Cardiac muscle cell (in vitro differentiated cells and primary cell): Measurements from ENCODE around the gene POLR2C. TPM values are rescaled to one million over a fixed set of nuclear protein-coding genes. Genes with fewer than 3 reads are reported as not detected.

Experiments used
- DNase-seq, 2 donors: peaks; one replicate each; pipeline versions ENCODE4 v3.0.0 to v3.0.0-alpha.2; 2010 to 2017; ENCODE audit warnings: low read depth in 1 of 2, low spot score in 1 of 2
- H3K27ac ChIP-seq: fragments of 200-600 bp; sonication (generic); 2 replicates; pipeline ENCODE4 v1.5.1; 2016
- H3K27me3 ChIP-seq: fragments of 200-600 bp; sonication (generic); 2 replicates; pipeline ENCODE4 v1.6.0; 2016; ENCODE audit warnings: control low read depth
- H3K36me3 ChIP-seq: fragments of 200-600 bp; sonication (generic); 2 replicates; pipeline ENCODE4 v1.5.1; 2016; ENCODE audit warnings: control low read depth
- H3K4me1 ChIP-seq: fragments of 200-600 bp; sonication (generic); 2 replicates; pipeline ENCODE4 v1.8.1; 2017; ENCODE audit warnings: low read depth, mild to moderate bottlenecking, mixed run types
- H3K4me3 ChIP-seq: fragments of 200-600 bp; sonication (generic); 2 replicates; pipeline ENCODE4 v1.5.1; 2016; ENCODE audit warnings: mild to moderate bottlenecking
- H3K9me3 ChIP-seq: fragments of 200-600 bp; sonication (generic); 2 replicates; pipeline ENCODE4 v1.5.1; 2017; ENCODE audit warnings: low read depth, mild to moderate bottlenecking, control low read depth
- polyA plus RNA-seq: library from polyadenylated mRNA; unstranded; fragments of >200 nt; fragmentation: Nextera tagmentation; extraction: Ambion mirVana; gene quantifications from 2 replicates; pipeline ENCODE4 v1.2.1, GENCODE V29; 2016
- total RNA-seq: library from RNA; depleted of rRNA; stranded (reverse); fragments of >200 nt; gene quantifications from 2 replicates; pipeline ENCODE4 v1.2.3, GENCODE V29; 2016
- TF ChIP-seq, protein P1 (sequence below): IDR thresholded peaks from 2 replicates; pipeline ENCODE4 v1.5.1; 2012; ENCODE audit warnings: low read depth, mild to moderate bottlenecking, low read length

Gene POLR2C
- total and polyA plus RNA-seq, 2 experiments from 2014 or later = 83.5 to 126 TPM

DNA sequence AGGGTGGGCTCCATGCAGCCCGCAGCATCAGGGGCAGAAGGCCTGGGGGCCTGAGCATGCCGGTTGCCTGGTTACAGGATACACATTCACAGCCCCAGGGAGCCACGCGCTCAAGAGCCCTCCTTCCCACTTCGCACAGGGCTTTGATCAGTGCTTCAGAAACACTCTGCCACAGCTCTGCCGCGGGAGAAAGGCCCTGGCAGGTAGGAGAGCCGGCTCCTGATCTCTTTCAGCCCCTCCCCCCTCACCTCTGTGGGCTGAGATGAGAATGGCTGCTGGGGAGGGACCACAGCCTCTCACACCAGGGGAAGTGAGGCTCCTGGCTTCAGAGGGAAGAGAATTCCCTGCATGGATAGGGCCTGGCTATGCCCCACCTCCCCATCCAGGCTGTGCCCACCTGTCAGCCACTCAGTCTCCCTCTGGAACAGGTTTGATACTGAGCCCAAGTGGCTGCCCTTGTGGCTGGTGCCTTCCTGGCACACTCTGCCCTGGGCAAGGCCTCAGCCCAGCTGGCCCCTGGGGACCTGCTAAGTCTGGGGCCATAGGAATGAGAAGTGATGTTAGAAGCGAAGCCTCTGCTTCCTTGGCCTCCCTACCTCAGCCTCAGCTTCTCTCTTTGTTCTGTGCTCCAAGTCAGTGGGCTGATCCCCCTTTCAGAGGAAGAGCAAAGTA is 15.2 kb downstream of the POLR2C start:
- Histone ChIP-seq H3K27ac (peak overlapping the region; percentile 95), H3K36me3 (peaks cover 73% of the 10 kb centered on the region), H3K4me1 (peaks cover 79% of the 10 kb centered on the region), H3K27me3 (no peaks in the 10 kb centered on the region), H3K4me3 (peak overlapping the region; percentile 100), H3K9me3 (no peaks in the 10 kb centered on the region)
- TF ChIP-seq, protein P1, sequence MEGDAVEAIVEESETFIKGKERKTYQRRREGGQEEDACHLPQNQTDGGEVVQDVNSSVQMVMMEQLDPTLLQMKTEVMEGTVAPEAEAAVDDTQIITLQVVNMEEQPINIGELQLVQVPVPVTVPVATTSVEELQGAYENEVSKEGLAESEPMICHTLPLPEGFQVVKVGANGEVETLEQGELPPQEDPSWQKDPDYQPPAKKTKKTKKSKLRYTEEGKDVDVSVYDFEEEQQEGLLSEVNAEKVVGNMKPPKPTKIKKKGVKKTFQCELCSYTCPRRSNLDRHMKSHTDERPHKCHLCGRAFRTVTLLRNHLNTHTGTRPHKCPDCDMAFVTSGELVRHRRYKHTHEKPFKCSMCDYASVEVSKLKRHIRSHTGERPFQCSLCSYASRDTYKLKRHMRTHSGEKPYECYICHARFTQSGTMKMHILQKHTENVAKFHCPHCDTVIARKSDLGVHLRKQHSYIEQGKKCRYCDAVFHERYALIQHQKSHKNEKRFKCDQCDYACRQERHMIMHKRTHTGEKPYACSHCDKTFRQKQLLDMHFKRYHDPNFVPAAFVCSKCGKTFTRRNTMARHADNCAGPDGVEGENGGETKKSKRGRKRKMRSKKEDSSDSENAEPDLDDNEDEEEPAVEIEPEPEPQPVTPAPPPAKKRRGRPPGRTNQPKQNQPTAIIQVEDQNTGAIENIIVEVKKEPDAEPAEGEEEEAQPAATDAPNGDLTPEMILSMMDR = no peak
- peak in 1 of 2 donors; percentile 46 for DNase-seq

DNA sequence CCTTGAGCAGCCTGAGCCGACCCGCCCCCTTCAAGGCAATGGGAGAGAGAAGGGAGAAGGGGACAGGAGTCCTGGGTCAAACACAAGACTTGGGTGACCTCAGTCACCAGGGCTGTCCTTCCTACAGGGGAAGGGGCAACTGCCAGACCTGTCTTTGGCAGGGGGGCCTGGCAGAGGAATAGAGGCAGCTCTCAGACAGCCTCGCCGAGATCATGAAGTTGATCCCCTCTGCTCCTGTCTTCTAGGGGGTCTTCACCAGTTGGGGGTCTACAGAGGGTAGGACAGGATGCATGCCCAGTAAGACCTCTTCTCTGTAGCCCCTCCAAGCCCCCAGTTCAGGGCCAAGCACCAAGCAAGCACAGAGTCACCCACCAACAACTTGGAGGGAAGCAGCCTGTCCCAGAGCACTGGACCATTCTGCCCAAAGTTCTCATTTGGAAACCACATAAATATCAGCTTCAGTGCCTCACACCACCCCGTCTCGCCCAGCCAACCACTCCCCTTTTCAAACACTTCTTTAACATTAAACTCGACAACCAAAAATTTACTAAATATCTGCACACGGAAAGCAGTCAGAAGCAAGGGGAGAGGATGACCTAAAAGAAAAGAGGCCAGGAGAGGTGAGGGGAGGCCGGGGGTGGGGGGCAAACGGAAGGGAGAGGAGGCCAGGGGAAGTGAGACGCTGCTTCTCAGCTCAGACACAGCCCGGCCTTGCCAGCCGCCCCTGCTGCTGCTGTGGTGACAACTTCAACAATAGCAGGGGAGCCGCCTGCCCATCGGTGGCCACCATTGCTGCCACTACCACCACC is 16.1 kb downstream of the POLR2C start:
- H3K4me1 ChIP-seq = peaks cover 79% of the 10 kb centered on the region
- TF ChIP-seq, protein P1 = no peak
- peak overlapping the region; percentile 100 for H3K4me3 ChIP-seq
- H3K36me3 ChIP-seq = peaks cover 64% of the 10 kb centered on the region
- no peak for DNase-seq
- peak overlapping the region; percentile 95 for H3K27ac ChIP-seq
- H3K27me3 ChIP-seq = no peaks in the 10 kb centered on the region
- H3K9me3 ChIP-seq = no peaks in the 10 kb centered on the region

DNA sequence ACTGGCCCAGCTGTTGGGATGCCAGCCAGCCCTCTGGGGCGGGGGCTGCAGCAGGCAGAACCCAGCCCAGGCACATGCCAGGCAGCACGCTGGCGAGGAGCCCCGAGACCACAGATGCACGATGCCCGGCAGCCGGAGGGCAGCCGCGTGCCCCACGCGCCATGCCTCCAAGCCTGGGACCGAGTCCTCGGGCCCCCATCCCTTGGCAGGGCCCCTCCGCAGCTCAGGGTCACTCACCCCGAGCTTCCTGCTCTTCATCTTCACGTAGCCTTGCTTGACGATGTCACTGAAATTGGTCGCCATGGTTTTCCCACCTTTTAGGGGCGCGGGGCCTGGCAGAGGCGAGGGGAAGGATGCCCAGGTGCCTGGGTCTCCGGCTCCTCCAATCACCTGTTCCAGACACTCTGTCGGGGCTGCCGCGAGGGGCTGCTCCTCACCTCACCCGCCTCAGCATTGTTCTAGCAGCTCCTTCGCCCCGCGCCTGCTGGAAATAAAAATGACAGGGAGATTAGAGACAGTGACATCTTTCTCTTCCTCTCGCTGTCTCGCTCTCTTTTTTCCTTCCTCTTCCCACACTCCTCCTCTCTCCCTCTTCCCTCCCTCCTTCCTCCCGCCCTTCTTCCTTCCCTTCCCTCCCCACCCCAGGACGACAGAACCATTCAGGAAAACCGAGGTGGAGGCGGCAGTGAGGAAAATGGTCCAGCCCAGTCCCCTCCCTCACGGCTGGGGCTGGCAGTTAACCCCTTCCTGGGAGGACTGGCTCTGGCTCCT is 16.9 kb downstream of the POLR2C start:
- H3K4me3 ChIP-seq = peak overlapping the region; percentile 100
- H3K4me1 ChIP-seq = peaks cover 74% of the 10 kb centered on the region
- H3K27me3 ChIP-seq = no peaks in the 10 kb centered on the region
- DNase-seq = peak; percentile 69 to 82
- H3K27ac ChIP-seq = peak overlapping the region; percentile 95
- TF ChIP-seq, protein P1 = no peak
- H3K36me3 ChIP-seq = peaks cover 56% of the 10 kb centered on the region
- H3K9me3 ChIP-seq = no peaks in the 10 kb centered on the region

DNA sequence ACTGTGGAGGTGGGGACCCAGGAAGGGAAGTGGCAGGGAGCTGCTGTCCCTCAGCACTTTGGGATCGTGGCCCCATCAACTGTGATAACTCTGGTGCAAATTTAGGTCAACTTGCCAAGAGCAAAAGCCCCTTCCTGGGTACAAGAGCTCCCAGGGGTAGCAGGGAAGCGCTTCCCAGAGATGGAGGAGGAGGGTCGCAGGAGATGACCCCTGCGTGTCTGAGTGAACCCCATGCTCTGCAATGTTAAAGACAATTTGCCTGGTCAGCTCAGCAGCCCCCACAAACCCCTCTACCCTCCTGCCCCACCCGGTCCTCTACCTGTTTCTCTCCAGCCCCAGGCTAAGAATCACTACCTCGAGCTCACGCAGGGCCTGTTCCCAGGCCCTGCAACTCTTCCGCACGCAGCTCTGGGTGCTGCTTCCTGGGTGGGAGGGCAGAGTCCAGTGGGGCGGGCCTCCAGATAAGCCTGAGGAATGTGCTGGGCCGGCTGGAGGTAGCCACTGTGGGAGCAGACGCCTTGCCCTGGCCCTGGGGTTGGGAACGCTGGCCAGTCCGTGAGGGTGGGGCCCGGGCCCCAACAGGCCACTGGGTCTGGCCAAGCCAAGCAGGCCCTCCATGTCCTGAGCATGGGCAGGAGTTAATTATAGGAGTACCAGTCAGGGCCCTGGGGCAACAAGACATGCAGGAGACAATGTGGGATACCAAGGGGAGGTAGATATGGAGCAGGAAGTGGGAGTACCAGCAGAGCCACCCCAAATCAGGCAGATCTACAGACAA is 17.7 kb downstream of the POLR2C start:
- TF ChIP-seq, protein P1 = no peak
- DNase-seq = peak; percentile 72 to 88
- Histone ChIP-seq H3K4me1 (peaks cover 72% of the 10 kb centered on the region), H3K4me3 (peak overlapping the region; percentile 100), H3K27ac (peak overlapping the region; percentile 95), H3K27me3 (no peaks in the 10 kb centered on the region), H3K36me3 (peaks cover 48% of the 10 kb centered on the region), H3K9me3 (no peaks in the 10 kb centered on the region)

DNA sequence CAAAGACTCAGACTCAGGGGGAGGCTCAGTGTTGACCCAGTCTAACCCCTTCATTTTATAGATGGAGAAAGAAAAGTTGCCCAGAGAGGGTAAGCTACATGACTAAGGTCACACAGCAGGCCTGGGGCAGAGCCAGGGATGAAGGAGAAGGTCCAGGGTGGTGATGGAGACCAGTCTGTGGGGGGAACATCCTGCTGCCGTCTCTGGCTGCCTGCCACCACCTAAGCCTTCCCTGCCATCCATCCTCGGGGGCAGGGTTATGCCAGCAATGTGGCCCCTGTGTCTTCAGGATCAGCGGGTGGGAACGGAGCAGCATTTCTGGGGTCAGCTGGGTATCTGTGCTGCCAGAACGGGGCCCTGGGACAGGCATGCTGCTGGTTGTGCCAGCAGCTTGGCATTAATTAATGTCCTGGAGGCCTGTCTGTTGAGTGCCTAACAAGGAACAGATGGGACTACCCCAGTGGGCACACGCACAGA is 18.3 kb downstream of the POLR2C start:
- no peak for DNase-seq
- Histone ChIP-seq H3K9me3 (no peaks in the 10 kb centered on the region), H3K4me1 (peaks cover 72% of the 10 kb centered on the region), H3K36me3 (peaks cover 43% of the 10 kb centered on the region), H3K27ac (peak overlapping the region; percentile 95), H3K27me3 (no peaks in the 10 kb centered on the region), H3K4me3 (peak overlapping the region; percentile 100)
- TF ChIP-seq, protein P1 = no peak
